BJ (cell line): Measurements from ENCODE around the gene OST4. TPM values are rescaled to one million over a fixed set of nuclear protein-coding genes. Genes with fewer than 3 reads are reported as not detected.

ENCODE experiments used
- CTCF ChIA-PET: fragments of 350-600 bp; formaldehyde crosslinking; extraction: SDS; loops from one replicate; lab custom pipeline; 2021; ENCODE audit warnings: antibody characterized with exemption, inconsistent platforms; lab: Yijun Ruan, JAX
- POLR2A ChIA-PET: fragments of 300-600 bp; sonication (Branson Sonifier 250); formaldehyde crosslinking; extraction: SDS; loops from one replicate; lab custom pipeline; 2021; ENCODE audit warnings: antibody characterized with exemption; lab: Charles Lee
- DNase-seq: peaks from one replicate; pipeline ENCODE4 v3.0.0-alpha.2; 2011; ENCODE audit warnings: low read depth
- H3K27me3 ChIP-seq: 2 replicates; pipeline ENCODE4 v1.6.0; 2011; ENCODE audit warnings: low read length; ENCODE audit not compliant: control insufficient read depth, insufficient read depth
- H3K36me3 ChIP-seq: 2 replicates; pipeline ENCODE4 v1.5.1; 2011; ENCODE audit warnings: low read length; ENCODE audit not compliant: control insufficient read depth, insufficient read depth
- H3K4me3 ChIP-seq: 2 replicates; pipeline ENCODE4 v1.5.1; 2011; ENCODE audit warnings: low read depth, mild to moderate bottlenecking, control low read depth, low read length
- CTCF ChIP-seq: IDR thresholded peaks from 2 replicates; pipeline ENCODE4 v1.5.1; 2011; ENCODE audit warnings: low read depth, mild to moderate bottlenecking, control low read depth, inconsistent platforms, low read length, moderate library complexity; ENCODE audit not compliant: insufficient read depth
- polyA plus RNA-seq: library from polyadenylated mRNA; depleted of rRNA; stranded (reverse); fragments of >200 nt; gene quantifications from 2 replicates; pipeline ENCODE4 v1.2.3, GENCODE V29; 2011

The OST4 gene
- polyA plus RNA-seq, 1 experiment: 887 TPM

GRCh38 chr2:27039426-27039825, 32.0 kb downstream of the OST4 start:
- no peaks in the 10 kb centered on the region for H3K27me3 ChIP-seq
- TF ChIP-seq CTCF: no peak
- CTCF ChIA-PET: interaction anchor here (0.9 to 1.5 kb wide), 3 partner anchors 10 to 48 kb away, joined by 3 to 9 read pairs (median 3); partner anchors contain the start of genes AGBL5 and KHK
- no peak for DNase-seq
- POLR2A ChIA-PET: no interaction called here
- H3K4me3 ChIP-seq: no peak overlapping the region
- peaks cover 60% of the 10 kb centered on the region for H3K36me3 ChIP-seq

- POLR2A ChIA-PET: no interaction called here
- Histone ChIP-seq H3K4me3 (no peak overlapping the region), H3K36me3 (peaks cover 60% of the 10 kb centered on the region), H3K27me3 (no peaks in the 10 kb centered on the region)
- TF ChIP-seq CTCF: no peak
- no peak for DNase-seq
- CTCF ChIA-PET: interaction anchor here (0.9 to 1.6 kb wide), 3 partner anchors 11 to 77 kb away, joined by 3 to 9 read pairs (median 6); partner anchors contain the start of gene AGBL5
Measured at GRCh38 chr2:27038631-27039339, 32.7 kb downstream of the OST4 start.

GRCh38 chr2:27038012-27038411, 33.4 kb downstream of the OST4 start:
- H3K4me3 ChIP-seq: no peak overlapping the region
- no peak for TF ChIP-seq CTCF
- no peak for DNase-seq
- H3K27me3 ChIP-seq: no peaks in the 10 kb centered on the region
- ChIA-PET POLR2A (no interaction called here), CTCF (interaction anchor here (0.6 to 1.6 kb wide), 3 partner anchors 60 to 213 kb away, joined by 3 to 6 read pairs (median 3); no protein-coding TSS in a partner anchor)
- H3K36me3 ChIP-seq: peaks cover 60% of the 10 kb centered on the region

- no peak for DNase-seq
- Histone ChIP-seq H3K36me3 (peaks cover 32% of the 10 kb centered on the region), H3K27me3 (no peaks in the 10 kb centered on the region), H3K4me3 (peak overlapping the region; percentile 92)
- POLR2A ChIA-PET: interaction anchor here (1.1 kb wide), 1 partner anchor 17 kb away, joined by 3 read pairs; no protein-coding TSS in a partner anchor
- TF ChIP-seq CTCF: no peak
- CTCF ChIA-PET: interaction anchor here (1.2 to 1.9 kb wide), 6 partner anchors 10 to 72 kb away, joined by 3 to 13 read pairs (median 8); partner anchors contain the start of gene AGBL5
Measured at GRCh38 chr2:27033253-27033852, 38.1 kb downstream of the OST4 start.
